Vagina (tissue), 2 donors: ENCODE results near the gene CAMK4. TPM values are rescaled to one million over a fixed set of nuclear protein-coding genes. Genes with fewer than 3 reads are reported as not detected.

ENCODE experiments used
- DNase-seq, 2 donors: peaks; one replicate each; pipeline ENCODE4 v3.0.0-alpha.2; 2017; ENCODE audit errors: extremely low spot score in 2 of 2
- H3K27ac ChIP-seq: fragments of 200-600 bp; sonication (generic); one replicate; pipeline ENCODE4 v1.5.1; 2019
- H3K27me3 ChIP-seq: fragments of 200-600 bp; sonication (generic); one replicate; pipeline ENCODE4 v1.5.1; 2019
- H3K36me3 ChIP-seq, 2 donors: fragments of 200-600 bp; sonication (generic); one replicate each; pipeline ENCODE4 v1.5.1; 2017 to 2019
- H3K4me1 ChIP-seq: fragments of 200-600 bp; sonication (generic); one replicate; pipeline ENCODE4 v1.5.1; 2019
- H3K4me3 ChIP-seq, 2 donors: fragments of 200-600 bp; sonication (generic); 1 replicate in 1 of 2; 2 replicates in 1 of 2; pipeline ENCODE4 v1.5.1; 2016 to 2019
- H3K9me3 ChIP-seq: fragments of 200-600 bp; sonication (generic); one replicate; pipeline ENCODE4 v1.5.1; 2019
- POLR2A ChIP-seq, 2 donors: fragments of 450-650 bp; IDR thresholded peaks; one replicate each; pipeline ENCODE4 v1.6.1; 2017; ENCODE audit warnings: antibody characterized with exemption in 2 of 2, mild to moderate bottlenecking in 2 of 2, moderate library complexity in 2 of 2
- POLR2AphosphoS5 ChIP-seq, 2 donors: sonication (generic); formaldehyde crosslinking; IDR thresholded peaks; one replicate each; pipeline ENCODE4 v1.9.0; 2017; ENCODE audit warnings: antibody characterized with exemption in 2 of 2, mild to moderate bottlenecking in 2 of 2, low read depth in 1 of 2; ENCODE audit not compliant: insufficient read depth in 1 of 2
- intact Hi-C: fragments of 100-400 bp; cut with DNase I; formaldehyde crosslinking; loops from one replicate; pipeline ENCODE4 v1.15.1; 2023
- total RNA-seq: library from RNA; depleted of rRNA; stranded (reverse); fragments of >200 nt; gene quantifications from one replicate; pipeline ENCODE4 v1.2.3, GENCODE V29; 2016
- TF ChIP-seq, protein P1 (sequence below), 3 experiments: fragments of 450-650 bp in 2 of 3; fragments of 200-600 bp in 1 of 3; sonication (generic) in 1 of 3; IDR thresholded peaks; one replicate each; pipeline ENCODE4 v1.5.1; 2017 to 2019; ENCODE audit warnings: antibody characterized with exemption in 3 of 3, mild to moderate bottlenecking in 2 of 3, moderate library complexity in 2 of 3

Gene CAMK4
- total RNA-seq, 1 donor from 2014 or later: 11.8 TPM

DNA sequence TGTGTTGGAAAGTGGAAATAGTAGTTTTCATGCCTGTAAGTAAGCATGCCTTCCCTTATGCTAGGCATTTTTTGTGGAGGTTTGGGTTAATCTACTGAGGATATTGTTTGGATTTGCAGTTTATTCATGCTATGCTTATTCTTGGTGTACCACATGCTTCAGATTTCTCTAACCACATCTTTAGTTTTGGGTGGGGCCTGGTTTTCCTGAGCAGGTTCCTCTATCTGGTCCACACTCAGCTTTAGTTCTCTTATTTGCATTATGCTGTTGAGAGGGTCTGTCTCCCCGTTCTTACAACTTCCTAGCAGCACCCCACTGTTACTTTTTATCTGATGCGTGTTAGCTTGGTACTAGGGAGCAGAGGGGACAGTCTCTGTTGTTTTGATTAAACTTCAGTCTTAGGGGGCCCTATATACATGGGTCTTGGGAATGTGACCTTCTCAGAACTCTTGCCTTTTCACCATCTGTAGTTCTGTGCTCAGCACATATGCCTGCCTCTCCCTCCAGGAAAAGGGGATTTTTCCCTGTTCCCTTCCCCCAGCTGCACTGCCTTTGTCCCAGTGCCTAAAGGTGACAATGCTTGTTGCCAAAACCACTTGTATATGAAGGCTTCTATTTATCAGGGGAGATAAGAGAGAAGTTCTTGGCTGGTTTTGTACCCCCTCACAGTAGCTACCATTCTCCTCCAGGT lies 10.0 kb upstream of the CAMK4 start:
- DNase-seq: no peak
- no peaks in the 10 kb centered on the region for H3K9me3 ChIP-seq
- H3K27ac ChIP-seq: no peak overlapping the region
- no peaks in the 10 kb centered on the region for H3K4me1 ChIP-seq
- TF ChIP-seq, protein P1, sequence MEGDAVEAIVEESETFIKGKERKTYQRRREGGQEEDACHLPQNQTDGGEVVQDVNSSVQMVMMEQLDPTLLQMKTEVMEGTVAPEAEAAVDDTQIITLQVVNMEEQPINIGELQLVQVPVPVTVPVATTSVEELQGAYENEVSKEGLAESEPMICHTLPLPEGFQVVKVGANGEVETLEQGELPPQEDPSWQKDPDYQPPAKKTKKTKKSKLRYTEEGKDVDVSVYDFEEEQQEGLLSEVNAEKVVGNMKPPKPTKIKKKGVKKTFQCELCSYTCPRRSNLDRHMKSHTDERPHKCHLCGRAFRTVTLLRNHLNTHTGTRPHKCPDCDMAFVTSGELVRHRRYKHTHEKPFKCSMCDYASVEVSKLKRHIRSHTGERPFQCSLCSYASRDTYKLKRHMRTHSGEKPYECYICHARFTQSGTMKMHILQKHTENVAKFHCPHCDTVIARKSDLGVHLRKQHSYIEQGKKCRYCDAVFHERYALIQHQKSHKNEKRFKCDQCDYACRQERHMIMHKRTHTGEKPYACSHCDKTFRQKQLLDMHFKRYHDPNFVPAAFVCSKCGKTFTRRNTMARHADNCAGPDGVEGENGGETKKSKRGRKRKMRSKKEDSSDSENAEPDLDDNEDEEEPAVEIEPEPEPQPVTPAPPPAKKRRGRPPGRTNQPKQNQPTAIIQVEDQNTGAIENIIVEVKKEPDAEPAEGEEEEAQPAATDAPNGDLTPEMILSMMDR (IDR thresholded peaks at IDR 0.05): no peak
- TF ChIP-seq POLR2A (IDR thresholded peaks at IDR 0.05) (no peak), POLR2AphosphoS5 (IDR thresholded peaks at IDR 0.05; ENCODE audit: insufficient read depth in 1 of 2, low read depth in 1 of 2) (no peak)
- no peaks in the 10 kb centered on the region for H3K36me3 ChIP-seq
- H3K4me3 ChIP-seq: no peak overlapping the region
- intact Hi-C loops: no loop called here
- H3K27me3 ChIP-seq: no peaks in the 10 kb centered on the region

DNA sequence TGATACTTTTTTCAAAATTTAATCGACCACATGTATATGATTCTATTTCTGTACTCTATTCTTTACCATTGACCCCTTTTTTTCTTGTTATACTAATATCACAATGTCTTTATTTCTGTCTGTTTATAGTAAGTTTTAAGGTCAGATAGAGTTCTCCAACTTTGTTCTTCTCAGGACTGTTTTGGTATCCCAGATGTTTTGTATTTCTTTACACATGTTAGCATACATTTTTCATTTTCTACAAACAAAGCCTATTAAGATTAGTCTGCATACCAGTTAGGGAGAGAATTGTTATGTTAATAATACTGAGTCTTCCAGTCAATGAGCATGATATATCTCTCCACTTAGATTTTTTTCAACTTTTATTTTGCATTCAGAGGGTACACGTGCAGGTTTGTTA lies 8.2 kb upstream of the CAMK4 start:
- no peaks in the 10 kb centered on the region for H3K36me3 ChIP-seq
- H3K27ac ChIP-seq: no peak overlapping the region
- TF ChIP-seq POLR2A (IDR thresholded peaks at IDR 0.05) (no peak), POLR2AphosphoS5 (IDR thresholded peaks at IDR 0.05; ENCODE audit: insufficient read depth in 1 of 2, low read depth in 1 of 2) (no peak)
- TF ChIP-seq, protein P1 (IDR thresholded peaks at IDR 0.05): no peak
- H3K9me3 ChIP-seq: no peaks in the 10 kb centered on the region
- H3K27me3 ChIP-seq: no peaks in the 10 kb centered on the region
- no peaks in the 10 kb centered on the region for H3K4me1 ChIP-seq
- no peak for DNase-seq
- intact Hi-C loops: no loop called here
- H3K4me3 ChIP-seq: no peak overlapping the region

DNA sequence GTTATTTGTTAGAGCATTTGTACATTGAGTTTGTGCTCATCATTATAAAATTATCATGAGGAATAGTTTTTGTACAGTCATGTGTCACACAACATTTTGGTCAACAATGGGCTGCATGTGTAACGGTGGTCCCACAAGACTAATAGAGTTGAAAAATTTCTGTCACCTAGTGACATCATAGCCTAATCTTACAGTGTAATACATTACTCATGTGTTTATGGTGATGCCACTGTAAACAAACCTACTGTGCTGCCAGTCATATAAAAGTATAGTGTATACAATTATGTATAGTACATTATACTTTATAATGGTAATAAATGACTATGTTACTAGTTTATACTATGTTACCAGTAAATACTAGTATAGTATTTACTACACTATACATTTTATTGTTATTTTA lies 3.0 kb upstream of the CAMK4 start:
- TF ChIP-seq POLR2A (IDR thresholded peaks at IDR 0.05): no peak
- TF ChIP-seq, protein P1 (IDR thresholded peaks at IDR 0.05): no peak
- intact Hi-C loops: no loop called here
- DNase-seq: no peak
- H3K4me1 ChIP-seq: peaks cover 13% of the 10 kb centered on the region
- no peaks in the 10 kb centered on the region for H3K27me3 ChIP-seq
- H3K27ac ChIP-seq: no peak overlapping the region
- H3K36me3 ChIP-seq: no peaks in the 10 kb centered on the region
- H3K4me3 ChIP-seq: no peak overlapping the region
- no peaks in the 10 kb centered on the region for H3K9me3 ChIP-seq

DNA sequence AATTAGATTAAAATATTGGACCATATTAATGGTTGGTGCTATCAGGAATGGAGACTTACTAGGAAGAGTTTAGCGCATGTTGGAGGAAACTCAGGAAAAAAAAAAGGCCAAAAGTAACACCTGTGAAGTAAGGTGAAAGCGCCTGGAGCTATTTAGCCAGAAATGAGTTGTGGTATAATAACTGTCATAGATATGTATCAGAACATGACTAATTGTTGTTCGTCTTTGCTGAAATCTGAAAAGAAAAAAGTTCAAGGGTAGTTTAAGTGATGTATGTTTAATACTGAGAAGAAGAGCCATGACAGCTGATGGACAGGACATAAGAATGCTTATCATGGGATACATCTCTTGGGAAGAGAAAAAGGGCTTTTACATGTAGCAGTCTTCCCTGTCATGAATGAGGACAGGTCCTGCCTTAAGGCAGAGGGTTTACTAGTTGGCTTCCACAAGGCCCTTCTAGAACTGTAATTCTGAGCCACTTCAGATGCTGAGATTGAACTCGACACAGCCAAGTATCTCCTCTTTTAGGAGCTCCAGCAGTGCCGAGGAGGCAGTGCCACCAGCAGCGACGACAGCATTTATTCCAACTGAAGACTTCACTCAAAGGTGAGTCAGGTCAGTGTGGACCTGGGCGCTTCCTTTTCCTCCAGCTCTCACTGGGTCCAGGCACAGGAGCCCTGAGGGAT lies 940 bp upstream of the CAMK4 start:
- H3K4me3 ChIP-seq: peak overlapping the region; percentile 54 to 66

More for the DNA sequence above, 940 bp upstream of the CAMK4 start:
- Histone ChIP-seq H3K36me3 (no peaks in the 10 kb centered on the region), H3K27ac (peak overlapping the region; percentile 53), H3K9me3 (no peaks in the 10 kb centered on the region), H3K4me1 (peaks cover 13% of the 10 kb centered on the region), H3K27me3 (no peaks in the 10 kb centered on the region)
- intact Hi-C loops: no loop called here
- TF ChIP-seq POLR2AphosphoS5 (IDR thresholded peaks at IDR 0.05; ENCODE audit: insufficient read depth in 1 of 2, low read depth in 1 of 2): no peak
- TF ChIP-seq, protein P1 (IDR thresholded peaks at IDR 0.05): no peak
- TF ChIP-seq POLR2A (IDR thresholded peaks at IDR 0.05): no peak
- no peak for DNase-seq
